Astrocyte of the spinal cord (primary cell): Measurements from ENCODE around the gene FNDC3A.
A peak's percentile ranks its signal among the peaks of the same experiment; 100 is the strongest.

Experiments
- DNase-seq: peaks from one replicate; pipeline ENCODE4 v3.0.0; 2011; ENCODE audit warnings: low read depth, low spot score
- H3K4me3 ChIP-seq: 2 replicates; pipeline ENCODE4 v1.5.1; 2011; ENCODE audit warnings: low read depth, mild to moderate bottlenecking, low read length, moderate library complexity
- in situ Hi-C: cut with HindIII; loops from 2 replicates; pipeline ENCODE4 v1.10.0; 2017; ENCODE audit warnings: low sequenced_read_pairs
- TF ChIP-seq, protein P1 (sequence below): IDR thresholded peaks from 2 replicates; pipeline ENCODE4 v1.5.1; 2012; ENCODE audit warnings: low read depth, mild to moderate bottlenecking, low read length, inconsistent platforms

The FNDC3A gene

GRCh38 chr13:48975101-48975855 lies 434 bp upstream of the FNDC3A start:
- in situ Hi-C loops, result no loop called here
- peak; percentile 73 for DNase-seq
- H3K4me3 ChIP-seq, result peak overlapping the region; percentile 84
- TF ChIP-seq, protein P1, sequence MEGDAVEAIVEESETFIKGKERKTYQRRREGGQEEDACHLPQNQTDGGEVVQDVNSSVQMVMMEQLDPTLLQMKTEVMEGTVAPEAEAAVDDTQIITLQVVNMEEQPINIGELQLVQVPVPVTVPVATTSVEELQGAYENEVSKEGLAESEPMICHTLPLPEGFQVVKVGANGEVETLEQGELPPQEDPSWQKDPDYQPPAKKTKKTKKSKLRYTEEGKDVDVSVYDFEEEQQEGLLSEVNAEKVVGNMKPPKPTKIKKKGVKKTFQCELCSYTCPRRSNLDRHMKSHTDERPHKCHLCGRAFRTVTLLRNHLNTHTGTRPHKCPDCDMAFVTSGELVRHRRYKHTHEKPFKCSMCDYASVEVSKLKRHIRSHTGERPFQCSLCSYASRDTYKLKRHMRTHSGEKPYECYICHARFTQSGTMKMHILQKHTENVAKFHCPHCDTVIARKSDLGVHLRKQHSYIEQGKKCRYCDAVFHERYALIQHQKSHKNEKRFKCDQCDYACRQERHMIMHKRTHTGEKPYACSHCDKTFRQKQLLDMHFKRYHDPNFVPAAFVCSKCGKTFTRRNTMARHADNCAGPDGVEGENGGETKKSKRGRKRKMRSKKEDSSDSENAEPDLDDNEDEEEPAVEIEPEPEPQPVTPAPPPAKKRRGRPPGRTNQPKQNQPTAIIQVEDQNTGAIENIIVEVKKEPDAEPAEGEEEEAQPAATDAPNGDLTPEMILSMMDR, result peak; percentile 6

DNA sequence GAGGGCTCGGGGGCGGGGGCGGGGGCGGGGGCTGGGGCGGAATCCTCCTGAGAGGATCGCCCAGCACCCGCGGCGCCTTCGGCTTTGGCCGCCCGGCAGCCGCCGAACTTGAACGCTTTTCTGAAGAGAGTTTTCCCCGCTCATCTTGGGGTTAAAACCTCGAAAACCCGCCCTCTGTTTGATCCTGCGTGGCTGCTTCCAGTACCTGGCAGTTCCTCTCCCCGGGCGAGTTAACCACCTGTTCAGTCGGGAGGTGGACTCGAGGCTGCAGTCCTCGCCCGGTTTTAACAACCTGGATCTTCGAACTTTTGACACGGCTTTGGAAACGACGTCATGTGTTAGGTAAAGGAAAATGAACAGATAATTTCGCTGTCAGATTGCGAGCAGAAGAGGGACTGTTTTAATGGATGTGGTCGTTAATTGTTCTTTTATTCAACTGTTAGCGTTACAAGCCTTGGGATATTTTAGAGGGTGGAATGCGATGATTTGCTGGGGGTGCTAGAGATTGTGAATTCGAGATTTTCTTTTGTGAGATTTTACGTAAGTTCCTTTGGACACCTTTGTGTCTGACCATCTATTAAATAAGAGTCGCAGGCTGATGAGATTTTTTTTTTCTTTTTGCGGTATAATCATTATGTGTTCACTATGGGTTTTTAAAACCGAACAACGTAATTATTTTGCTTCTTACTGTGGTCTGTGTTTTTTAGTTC lies 1.0 kb downstream of the FNDC3A start:
- DNase-seq, result no peak
- TF ChIP-seq, protein P1, result no peak
- in situ Hi-C loops, result no loop called here
- peak overlapping the region; percentile 84 for H3K4me3 ChIP-seq

DNA sequence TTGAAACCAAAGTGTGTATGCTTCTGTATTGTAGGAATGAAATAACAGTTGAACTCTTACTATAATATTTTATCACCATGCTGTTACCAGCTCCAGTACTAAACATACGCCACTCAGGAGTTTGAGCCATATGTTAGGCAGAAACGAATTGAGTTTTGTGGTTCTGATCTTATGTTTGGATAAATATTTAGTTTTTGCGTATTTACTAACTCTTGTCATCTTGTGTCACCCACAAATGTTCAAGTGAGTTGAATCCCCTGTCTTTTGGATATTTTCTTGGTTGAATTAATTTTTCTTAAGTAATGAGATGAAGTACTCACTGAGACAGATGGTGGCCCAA lies 1.5 kb downstream of the FNDC3A start:
- DNase-seq, result peak; percentile 42
- H3K4me3 ChIP-seq, result peak overlapping the region; percentile 84
- TF ChIP-seq, protein P1, result no peak
- in situ Hi-C loops, result no loop called here

DNA sequence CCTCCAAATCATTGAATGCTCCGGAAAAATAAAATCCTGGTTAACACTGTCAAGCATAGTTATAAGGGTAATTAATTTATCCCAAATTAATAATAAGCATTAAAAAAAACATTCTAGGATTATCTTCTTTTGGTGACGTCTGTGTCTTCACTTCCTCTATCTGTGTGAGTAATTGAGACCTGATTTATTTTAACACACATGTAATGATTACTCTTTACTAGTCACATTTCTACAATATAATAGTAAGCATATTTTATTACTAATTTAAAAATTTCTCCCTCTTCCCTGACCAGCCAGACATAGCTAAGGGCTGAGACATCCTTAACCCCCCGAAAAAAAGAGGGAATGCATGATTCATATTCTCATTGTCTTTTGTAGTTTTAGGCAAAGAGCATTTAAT lies 2.3 kb downstream of the FNDC3A start:
- in situ Hi-C loops, result no loop called here
- TF ChIP-seq, protein P1, result no peak
- peak; percentile 23 for DNase-seq
- peak overlapping the region; percentile 84 for H3K4me3 ChIP-seq

GRCh38 chr13:48978942-48979601 lies 3.4 kb downstream of the FNDC3A start:
- H3K4me3 ChIP-seq, result no peak overlapping the region
- in situ Hi-C loops, result no loop called here
- no peak for DNase-seq
- TF ChIP-seq, protein P1, result no peak

- in situ Hi-C loops, result no loop called here
- no peak overlapping the region for H3K4me3 ChIP-seq
- TF ChIP-seq, protein P1, result no peak
- DNase-seq, result no peak
These were observed 4.2 kb downstream of the FNDC3A start for GRCh38 chr13:48979892-48980291.
